ENCODE results near the gene ADAMTS3. TPM values are rescaled to one million over a fixed set of nuclear protein-coding genes. Genes with fewer than 3 reads are reported as not detected.

The ADAMTS3 gene
- polyA plus RNA-seq, 1 donor (not counting 4 experiments of a cell fraction or from before 2014, with no cell fraction given) = 0.09 TPM

- dilution Hi-C loops (cut with MboI; ENCODE audit: extremely low pct_ligation_motif_present, low sequenced_read_pairs) = no loop called here
Measured at GRCh38 chr4:72255269-72255668, 313.8 kb downstream of the ADAMTS3 start.

GRCh38 chr4:72243641-72244040, 325.4 kb downstream of the ADAMTS3 start:
- no peak for DNase-seq (ENCODE audit: low read depth, low spot score)
- Histone ChIP-seq H2AFZ (ENCODE audit: control insufficient read depth, low read length) (no peak overlapping the region), H3K9me1 (ENCODE audit: control insufficient read depth, extremely low read depth, insufficient read depth, low read length) (no peaks in the 10 kb centered on the region), H3K36me3 (ENCODE audit: control insufficient read depth in 2 of 2, extremely low read depth in 1 of 2, insufficient read depth in 2 of 2, low read length in 2 of 2) (no peaks in the 10 kb centered on the region), H3K4me1 (ENCODE audit: control insufficient read depth, extremely low read depth, insufficient read depth, low read length) (no peaks in the 10 kb centered on the region), H3K4me3 (ENCODE audit: control insufficient read depth in 2 of 3, extremely low read depth in 1 of 3, insufficient read depth in 2 of 3, low read depth in 1 of 3, low read length in 3 of 3) (no peak overlapping the region), H3K9me3 (ENCODE audit: control insufficient read depth, low read depth, low read length) (no peaks in the 10 kb centered on the region), H3K79me2 (ENCODE audit: control insufficient read depth, insufficient read depth, low read length) (no peaks in the 10 kb centered on the region), H4K20me1 (ENCODE audit: control insufficient read depth, extremely low read depth, insufficient read depth, low read length) (no peaks in the 10 kb centered on the region), H3K9ac (ENCODE audit: control insufficient read depth, extremely low read depth, insufficient read depth, low read length) (no peak overlapping the region), H3K27ac (ENCODE audit: control insufficient read depth, insufficient read depth, low read length) (no peak overlapping the region), H3K27me3 (ENCODE audit: control insufficient read depth, extremely low read depth, insufficient read depth, low read length) (no peaks in the 10 kb centered on the region), H3K4me2 (ENCODE audit: control insufficient read depth, extremely low read depth, insufficient read depth, low read depth, low read length) (no peak overlapping the region)
- no peak for FAIRE-seq
- TF ChIP-seq EZH2 (IDR thresholded peaks at IDR 0.05; ENCODE audit: low read length) = no peak
- no peak for TF ChIP-seq CTCF (optimal IDR thresholded peaks at IDR 0.05 in 1 of 3, IDR thresholded peaks at IDR 0.05 in 1 of 3, conservative IDR thresholded peaks at IDR 0.05 in 1 of 3; ENCODE audit: extremely low read depth in 1 of 3, insufficient read depth in 2 of 3, low read length in 3 of 3)
- dilution Hi-C loops (cut with MboI; ENCODE audit: extremely low pct_ligation_motif_present, low sequenced_read_pairs) = no loop called here

More at GRCh38 chr4:72255269-72255668, 313.8 kb downstream of the ADAMTS3 start:
- Histone ChIP-seq H3K4me2 (ENCODE audit: control insufficient read depth, extremely low read depth, insufficient read depth, low read depth, low read length) (no peak overlapping the region), H3K27me3 (ENCODE audit: control insufficient read depth, extremely low read depth, insufficient read depth, low read length) (no peaks in the 10 kb centered on the region), H2AFZ (ENCODE audit: control insufficient read depth, low read length) (no peak overlapping the region), H4K20me1 (ENCODE audit: control insufficient read depth, extremely low read depth, insufficient read depth, low read length) (no peaks in the 10 kb centered on the region), H3K27ac (ENCODE audit: control insufficient read depth, insufficient read depth, low read length) (no peak overlapping the region), H3K9me1 (ENCODE audit: control insufficient read depth, extremely low read depth, insufficient read depth, low read length) (no peaks in the 10 kb centered on the region), H3K79me2 (ENCODE audit: control insufficient read depth, insufficient read depth, low read length) (no peaks in the 10 kb centered on the region), H3K9ac (ENCODE audit: control insufficient read depth, extremely low read depth, insufficient read depth, low read length) (no peak overlapping the region), H3K4me3 (ENCODE audit: control insufficient read depth in 2 of 3, extremely low read depth in 1 of 3, insufficient read depth in 2 of 3, low read depth in 1 of 3, low read length in 3 of 3) (no peak overlapping the region), H3K36me3 (ENCODE audit: control insufficient read depth in 2 of 2, extremely low read depth in 1 of 2, insufficient read depth in 2 of 2, low read length in 2 of 2) (no peaks in the 10 kb centered on the region), H3K4me1 (ENCODE audit: control insufficient read depth, extremely low read depth, insufficient read depth, low read length) (no peaks in the 10 kb centered on the region), H3K9me3 (ENCODE audit: control insufficient read depth, low read depth, low read length) (no peaks in the 10 kb centered on the region)
- TF ChIP-seq EZH2 (IDR thresholded peaks at IDR 0.05; ENCODE audit: low read length) = no peak
- TF ChIP-seq CTCF (optimal IDR thresholded peaks at IDR 0.05 in 1 of 3, IDR thresholded peaks at IDR 0.05 in 1 of 3, conservative IDR thresholded peaks at IDR 0.05 in 1 of 3; ENCODE audit: extremely low read depth in 1 of 3, insufficient read depth in 2 of 3, low read length in 3 of 3) = no peak
- no peak for FAIRE-seq
- no peak for DNase-seq (ENCODE audit: low read depth, low spot score)

All from keratinocyte (primary cell).